Stimulated activated CD4-positive, alpha-beta T cell treated with anti-CD3 and anti-CD28 coated beads, TNF-alpha, amount 100 ng/mL, for 1 hour (primary cell): Measurements from ENCODE around the gene TNS1.

ENCODE experiments used
- DNase-seq, 3 donors: peaks; one replicate each; pipeline ENCODE4 v3.0.0-alpha.2; 2020; ENCODE audit warnings: low read depth in 3 of 3, low spot score in 1 of 3

TNS1 gene

DNA sequence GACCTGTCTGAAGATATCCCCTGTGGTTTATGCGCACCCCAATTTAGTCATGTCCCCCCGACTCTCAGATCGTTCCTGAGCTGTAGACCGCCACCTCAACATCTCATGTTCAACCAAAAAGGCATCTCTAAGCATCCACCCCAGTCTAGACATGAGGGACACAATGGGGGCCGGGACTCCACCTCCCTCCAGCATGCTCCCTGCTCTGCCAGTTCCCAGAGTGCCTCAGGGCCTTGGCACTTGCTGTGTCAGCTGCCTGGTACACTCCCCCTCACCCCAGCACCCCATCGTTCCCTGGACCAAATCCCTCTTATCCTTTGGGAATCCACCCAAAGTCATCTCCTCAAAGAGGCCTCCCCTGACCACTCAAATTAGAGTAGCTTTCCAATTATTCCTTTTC lies 22.2 kb downstream of the TNS1 start:
- DNase-seq = no peak

DNA sequence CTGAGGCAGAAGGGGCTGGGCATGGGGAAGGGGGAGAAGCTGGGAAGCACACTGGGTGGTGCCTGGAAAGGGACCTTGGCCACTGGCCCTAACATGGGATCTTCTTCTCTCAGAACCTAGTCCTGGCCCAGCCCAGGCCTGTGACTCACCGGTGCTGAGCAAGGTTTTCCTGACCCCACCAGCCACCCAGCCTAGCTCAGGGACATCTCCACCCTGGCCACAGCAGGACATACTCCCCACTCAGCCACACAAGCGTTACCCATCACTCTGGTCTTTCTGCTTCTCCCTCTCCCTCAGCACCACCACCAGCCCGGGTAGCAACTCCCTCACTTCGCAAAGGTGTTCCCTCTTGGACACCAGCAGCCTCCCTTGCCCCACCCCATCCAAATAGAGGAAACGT lies 22.8 kb downstream of the TNS1 start:
- no peak for DNase-seq

DNA sequence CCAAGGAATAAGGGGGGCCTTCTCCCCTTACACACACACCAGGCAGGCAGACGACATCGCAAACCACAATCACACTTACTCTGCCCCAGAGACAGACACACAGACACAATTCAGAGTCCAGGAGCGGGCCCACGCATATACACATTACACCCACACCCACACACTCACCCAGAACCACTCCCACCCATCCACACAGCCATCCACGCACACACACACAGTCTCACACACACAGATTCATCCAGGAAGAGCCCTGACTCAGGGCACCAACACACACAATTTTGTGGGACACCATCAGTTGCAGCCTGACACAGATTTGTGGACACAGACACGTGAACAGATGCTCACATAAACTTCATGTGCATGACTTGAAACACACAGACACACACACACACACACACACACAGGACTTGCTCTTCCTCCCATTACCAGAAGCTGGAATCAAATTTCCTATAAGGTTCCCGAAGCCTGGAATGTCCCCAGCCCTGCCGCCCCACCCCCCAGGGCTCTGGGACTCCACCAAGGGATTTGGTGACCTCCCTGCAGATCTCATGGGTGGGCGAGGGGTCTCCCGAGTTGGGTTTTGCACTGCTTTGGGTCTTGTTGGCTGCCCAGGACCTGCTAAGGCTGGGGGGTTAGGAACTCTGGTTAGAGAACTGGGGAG lies 23.5 kb downstream of the TNS1 start:
- no peak for DNase-seq

DNA sequence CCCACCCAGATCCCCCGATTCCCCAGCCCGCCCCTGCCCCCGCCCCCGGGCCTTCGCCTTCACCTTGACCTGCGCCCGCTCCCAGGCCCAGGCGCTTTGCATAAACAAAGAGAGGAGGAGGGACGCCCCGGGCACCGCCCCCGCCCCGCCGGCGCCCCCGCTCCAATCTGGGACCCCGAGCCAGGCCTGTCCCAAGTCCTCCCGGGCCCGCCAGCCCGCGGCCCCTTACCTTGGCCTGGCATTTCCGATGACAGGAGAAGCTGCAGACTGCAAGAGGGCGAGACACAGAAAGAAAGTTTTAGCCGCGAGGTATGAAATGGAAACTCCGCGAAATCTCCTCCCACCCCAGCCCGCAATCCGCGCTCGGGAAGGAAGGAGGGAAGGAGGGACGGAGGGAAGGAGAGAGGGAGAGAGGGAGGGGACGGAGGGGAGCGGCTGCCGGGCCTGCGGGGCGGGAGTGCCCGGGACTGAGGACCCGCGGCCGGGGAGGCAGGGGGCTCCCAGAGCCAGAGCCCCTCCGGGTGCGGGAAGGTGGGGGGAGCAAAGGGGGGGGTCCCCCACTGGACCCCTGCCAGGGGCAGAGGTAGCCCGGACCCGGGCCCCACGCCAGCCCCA lies 24.2 kb downstream of the TNS1 start:
- no peak for DNase-seq

DNA sequence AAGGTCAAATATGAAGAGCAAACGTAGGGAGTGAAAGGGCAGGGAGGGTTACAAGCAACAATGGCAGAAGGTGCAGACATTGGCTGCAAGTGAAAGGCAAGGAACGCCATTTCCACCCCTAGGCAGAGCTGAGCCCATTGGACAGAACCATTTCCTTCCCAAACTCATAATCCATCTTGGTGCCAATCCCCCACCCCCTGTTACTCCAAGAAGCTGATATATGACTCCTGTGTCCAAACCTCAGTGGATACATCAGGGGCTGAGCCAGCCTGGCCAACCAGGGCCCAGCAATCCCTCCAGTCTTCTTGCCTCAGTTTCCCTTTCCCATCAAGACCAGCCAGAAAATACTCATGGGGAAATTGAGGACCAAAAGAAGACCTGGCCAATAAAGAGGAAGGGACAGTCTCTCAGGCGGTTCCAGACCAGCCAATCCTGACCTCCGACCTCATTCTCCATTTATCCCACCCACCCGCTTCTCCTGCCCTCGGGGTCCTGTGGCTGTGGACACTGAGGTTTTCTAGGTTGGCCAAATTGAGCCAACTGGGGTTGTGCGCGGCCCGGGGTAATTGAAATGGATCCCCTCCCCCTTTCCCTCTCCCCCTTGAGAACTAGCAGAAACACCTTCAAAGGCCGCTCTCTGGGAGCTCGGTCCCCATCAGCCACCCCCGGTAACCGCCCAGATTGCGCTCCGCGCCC lies 24.8 kb downstream of the TNS1 start:
- DNase-seq = no peak

DNA sequence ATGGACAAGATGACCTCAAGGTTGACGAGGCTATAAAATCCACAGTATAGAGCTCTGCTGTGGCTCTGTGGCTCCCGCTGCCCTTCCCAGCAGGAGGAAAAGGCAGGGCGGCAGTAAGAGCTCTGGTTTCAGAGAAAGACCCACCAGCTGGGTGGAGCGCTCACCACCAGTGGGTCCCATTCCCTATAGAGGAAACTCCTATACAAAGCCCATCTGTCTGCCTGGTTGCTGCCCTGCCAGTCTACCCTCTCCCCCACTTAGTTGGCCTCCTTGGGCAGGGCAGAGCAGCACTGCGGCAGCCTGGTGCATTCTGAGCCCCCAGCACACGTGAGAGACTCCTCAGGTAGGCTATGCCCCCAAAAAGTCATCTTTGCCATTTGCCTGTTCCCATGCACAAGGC lies 26.5 kb downstream of the TNS1 start:
- DNase-seq = no peak

DNA sequence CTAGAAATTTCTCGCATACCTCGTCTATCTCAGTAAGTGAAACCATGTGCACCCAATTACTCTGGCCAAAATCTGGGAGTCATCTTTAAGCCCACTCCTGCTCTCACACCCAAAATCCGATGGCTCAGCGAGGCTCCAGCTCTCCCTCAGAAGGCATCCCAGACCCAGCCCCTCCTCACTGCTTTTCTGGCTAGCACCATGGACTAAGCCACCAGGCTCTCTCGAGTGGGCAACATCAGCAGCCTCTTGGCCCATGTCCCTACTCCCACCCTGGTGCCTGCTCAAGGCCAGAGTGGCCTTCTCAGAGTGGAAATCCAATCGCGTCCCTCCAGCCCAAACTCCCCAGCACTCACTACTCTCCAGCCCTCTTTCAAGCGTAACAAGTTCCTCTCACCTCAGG lies 27.2 kb downstream of the TNS1 start:
- DNase-seq = no peak

DNA sequence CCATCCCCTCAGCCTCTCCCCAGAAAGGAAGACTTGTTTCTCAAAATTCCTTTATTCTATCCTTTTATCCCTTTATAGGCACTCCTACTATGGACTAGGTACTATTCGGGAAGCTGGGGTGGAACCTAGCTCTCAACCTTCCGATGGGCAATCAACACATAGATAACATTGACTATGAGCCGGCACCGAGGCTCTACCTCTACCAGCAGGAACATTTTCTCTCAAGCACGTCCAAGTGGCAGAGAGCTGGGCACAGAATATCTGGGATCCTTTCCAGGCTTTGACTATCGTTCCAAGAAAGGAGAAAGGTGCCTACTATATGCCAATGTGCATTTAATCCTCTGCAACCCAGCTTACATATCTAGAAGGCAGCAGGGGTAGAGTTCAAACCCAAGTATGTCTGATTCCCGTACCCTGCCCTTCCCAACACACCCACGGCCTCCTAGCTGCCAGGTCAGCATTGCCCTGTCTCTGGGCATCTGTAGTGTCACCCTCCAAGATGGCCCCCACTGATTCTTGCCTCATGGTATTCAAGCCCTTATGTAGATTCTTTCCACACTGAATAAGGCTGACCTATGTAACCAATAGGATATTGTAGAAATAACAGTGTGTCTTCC lies 28.3 kb downstream of the TNS1 start:
- DNase-seq = no peak

DNA sequence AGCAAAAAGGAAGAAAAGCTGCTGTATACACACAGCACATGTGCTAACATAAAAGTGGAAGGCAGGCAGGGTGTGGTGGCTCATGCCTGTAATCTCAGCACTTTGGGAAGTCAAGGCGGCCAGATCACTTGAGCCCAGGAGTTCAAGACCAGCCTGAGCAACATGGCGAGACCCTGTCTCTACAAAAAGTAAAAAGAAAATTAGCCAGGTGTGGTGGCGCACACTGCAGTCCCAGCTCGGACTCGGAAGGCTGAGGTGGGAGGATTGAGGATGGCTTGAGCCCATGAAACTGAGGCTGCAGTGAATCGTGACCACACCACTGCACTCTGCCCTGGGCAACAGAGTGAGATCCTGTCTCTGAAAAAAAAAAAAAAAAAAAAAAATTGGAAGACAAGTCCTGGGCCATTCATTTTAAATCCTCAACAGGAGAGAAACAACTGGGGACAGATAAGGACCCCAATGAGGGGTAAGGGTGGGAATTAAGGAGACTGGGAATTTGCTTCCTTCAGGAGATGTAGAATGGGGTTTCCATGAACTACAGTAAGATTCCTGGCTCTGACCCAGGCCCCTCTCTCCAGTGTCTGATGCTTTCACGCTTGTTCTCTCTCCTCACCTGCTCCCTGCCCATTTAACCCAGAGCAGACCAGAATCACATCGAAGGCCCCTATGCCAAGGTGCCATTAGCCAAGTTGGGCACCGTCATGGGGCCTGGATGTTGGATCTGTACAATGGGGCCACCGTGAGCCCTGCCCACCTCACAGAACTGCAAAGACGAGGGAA lies 29.6 kb downstream of the TNS1 start:
- DNase-seq = no peak

DNA sequence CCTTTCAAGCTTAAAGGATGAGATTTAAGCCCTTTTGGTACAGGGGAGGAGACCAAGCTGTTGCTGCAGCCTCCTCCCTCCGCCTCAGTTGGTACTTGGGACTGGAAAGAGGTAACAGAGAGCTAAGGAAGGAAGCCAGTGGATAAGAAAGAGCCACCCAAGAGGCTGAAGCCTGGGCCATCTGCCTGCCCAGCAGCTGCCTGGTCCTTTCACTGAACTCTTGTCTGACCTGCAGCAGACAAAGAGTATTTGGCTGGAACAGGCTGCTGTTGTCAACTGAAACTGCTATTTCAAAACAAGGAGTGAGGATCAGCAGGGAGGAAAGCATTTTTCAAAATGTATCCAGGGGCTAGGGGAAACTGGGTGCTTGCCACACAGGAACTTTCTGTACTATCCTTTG lies 30.3 kb downstream of the TNS1 start:
- no peak for DNase-seq

DNA sequence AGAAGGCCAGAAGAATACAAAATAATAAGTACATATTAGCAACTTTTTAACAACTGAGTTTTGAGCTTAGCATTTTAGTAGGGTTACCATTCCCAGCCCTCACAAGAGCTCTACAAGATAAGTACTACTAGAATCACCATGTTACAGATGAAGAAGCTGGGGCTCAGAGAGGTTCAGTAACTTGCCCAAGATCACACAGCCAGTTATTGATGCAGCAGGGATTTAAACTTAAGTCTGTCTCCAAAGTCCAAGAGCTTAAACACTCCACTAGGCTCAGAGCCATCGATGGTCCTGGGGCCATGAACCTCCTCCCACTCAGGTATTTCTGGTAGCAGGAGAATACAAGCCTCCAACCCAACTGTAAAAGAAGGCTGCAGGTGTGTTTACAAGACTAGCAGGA lies 30.8 kb downstream of the TNS1 start:
- DNase-seq = no peak

DNA sequence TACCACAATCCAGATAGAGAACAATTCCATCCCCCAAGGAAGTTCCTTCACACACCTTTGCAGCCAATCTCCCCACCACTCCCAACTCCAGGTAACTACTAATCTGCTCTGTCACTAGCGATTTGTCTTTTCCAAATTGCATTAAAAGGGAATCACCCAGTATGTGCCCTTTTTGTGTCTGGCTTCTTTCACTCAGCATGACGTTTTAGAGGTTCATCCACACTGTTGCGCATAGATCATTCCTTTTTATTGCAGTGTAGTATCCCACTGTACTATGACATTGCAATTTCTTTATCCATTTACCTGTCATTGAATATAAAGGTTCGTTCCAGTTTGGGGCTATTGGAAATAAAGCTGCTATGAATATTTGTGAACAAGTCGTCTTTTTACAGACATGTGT lies 31.6 kb downstream of the TNS1 start:
- no peak for DNase-seq

DNA sequence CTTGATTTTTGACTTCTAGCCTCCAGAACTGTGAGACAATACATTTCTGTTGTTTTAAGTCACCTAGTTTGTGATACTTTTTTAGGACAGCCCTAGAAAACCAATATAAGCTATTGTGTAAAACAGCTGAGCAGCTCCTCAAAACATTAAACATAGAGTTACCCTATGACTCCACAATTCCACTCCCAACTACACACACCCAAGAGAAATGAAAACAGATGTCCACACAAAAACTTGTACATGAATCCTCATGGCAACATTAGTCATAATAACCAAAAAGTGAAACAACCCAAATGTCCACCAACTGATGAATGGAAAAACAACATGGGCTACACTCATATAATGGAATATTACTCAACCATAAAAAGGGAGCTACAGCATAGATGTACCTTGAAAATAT lies 32.6 kb downstream of the TNS1 start:
- DNase-seq = no peak

DNA sequence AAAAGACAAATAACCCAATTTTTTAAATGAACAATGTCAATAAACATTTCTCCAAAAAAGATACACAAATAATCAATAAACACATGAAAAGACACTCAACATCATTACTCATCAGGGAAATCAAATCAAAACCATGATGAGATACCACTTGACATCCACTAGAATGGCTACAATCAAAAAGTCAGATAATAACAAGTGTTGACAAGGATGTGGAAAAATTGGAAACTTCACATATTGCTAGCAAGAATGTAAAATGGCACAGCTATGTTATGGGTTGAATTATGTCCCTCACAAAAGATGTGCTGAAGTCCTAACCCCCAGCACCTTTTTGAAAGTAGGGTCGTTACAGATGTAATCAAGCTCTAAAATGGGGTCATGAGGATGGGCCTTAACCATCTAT lies 33.2 kb downstream of the TNS1 start:
- no peak for DNase-seq

DNA sequence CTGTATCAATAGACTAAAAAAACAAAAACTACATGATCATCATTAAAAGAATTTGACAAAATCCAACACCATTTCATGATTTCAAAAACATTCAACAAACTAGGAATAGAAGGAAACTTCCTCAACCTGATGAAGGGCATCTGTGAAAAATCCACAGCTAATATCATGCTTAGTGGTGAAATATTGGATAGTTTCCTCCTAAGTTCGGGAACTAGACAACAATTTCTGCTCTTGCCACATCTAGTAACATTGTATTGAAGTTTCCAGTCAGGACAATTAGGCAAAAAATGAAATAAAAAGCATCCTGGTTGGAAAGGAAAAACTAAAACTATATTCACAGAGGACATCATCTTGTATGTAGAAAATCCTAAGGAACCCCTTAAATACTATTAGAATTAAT lies 34.8 kb downstream of the TNS1 start:
- no peak for DNase-seq

DNA sequence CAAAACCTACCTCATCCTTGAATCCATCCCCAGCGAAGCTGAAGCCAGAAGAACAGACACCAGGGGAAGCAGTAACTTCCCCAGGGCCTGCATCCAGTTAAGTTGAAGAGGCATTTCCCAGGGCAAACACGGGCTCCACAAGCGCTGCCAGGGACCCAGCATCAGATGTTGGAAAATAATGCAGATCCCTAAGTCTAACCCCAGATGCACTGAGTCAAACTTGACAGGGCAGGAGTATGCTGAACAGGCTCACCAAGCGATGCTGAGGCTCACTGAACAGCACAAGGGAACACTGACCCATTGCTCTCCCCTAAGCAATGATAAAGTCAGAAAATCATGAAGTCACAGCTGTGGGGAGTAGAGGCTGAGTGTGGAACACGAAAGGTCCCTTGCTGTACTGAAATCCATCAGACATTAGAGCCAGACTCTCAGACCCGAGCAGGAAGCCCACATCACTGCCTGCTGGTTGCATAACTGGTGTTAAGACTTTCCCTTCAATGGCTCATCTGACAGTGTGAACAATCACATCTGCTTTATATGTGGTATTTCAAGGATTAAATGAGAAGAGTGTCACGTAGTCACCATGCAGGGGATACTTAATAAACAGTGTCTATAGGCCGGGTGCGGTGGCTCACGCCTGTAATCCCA lies 36.2 kb downstream of the TNS1 start:
- DNase-seq = no peak

DNA sequence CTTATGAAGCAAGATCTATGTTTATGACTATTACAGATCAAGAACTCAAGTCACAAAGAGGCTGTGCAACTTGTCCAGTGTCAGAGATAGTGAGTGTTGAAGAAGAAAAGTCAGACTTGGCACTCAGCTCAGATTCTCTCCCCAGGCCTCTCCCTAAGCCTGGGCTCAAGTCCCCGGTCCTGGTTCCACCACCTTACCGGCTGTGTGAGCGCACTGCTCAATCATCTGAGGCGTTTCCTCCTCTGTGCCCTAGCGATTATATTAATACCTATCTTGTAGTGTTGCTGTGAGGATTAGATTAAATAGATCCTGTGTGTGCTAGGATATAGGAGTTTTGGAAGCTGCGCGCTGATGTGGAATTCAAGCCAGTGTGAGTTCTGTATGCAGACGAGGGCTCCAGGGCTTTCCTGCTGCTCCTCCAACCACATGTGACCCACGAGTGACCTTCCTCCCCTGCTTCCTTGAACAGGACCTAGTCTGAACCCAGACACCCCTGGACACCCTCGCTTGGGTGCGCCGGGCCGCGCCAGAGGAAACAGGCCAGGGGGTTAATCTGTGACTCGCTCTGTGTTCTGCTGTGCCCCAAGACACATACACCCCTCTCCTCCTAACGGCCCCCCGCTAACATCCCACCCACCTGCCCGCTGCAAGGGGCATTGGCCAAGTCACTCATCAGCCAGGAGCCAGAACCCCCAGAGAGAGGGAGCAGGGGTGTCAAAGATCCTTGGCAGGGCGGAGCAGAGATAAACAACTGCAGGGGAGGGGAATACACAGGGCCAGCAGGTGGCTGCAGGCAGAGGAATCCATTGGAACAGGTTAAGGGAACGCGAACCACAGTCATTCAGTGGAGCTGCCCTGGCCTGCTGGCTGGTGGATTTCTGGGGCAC lies 38.3 kb downstream of the TNS1 start:
- DNase-seq = no peak

DNA sequence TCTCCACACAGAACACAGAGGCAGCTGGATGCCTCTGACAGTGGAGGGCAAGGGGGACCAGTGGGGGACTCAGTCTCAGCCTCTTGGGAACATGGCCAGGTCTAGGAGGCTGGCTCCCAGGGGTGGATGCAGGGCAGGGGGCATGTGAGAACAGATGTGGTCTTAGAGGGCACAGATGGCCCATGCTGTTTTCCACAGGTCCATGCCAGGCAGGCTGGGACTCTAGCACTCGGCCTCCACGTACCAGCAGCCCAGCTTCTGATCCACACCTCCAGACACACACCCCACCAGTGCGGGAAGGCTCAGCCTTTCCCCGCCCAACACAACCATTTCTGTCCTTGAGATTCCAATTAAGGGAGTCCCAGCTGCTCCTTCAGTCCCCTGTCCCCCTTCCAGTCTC lies 42.4 kb downstream of the TNS1 start:
- no peak for DNase-seq

DNA sequence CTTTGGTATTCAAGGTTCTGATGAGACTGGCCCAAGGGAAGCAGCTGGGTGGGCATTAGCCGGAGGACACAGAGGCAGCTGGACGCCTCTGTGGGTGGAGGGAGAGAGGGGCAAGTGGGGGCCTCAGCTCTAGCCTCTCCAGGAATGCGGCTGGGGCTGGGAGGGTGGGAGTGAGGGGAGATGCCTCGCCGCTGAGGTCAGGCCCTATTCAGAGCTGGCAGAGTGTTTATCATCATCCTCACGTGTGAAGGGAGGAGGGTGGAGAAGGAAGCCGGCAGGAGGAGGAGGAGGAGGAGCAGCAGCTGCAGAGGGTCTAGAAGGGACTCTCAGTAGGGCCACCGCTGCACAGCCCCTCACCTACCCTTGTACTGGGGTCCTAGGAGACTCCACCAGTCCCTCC lies 43.1 kb downstream of the TNS1 start:
- no peak for DNase-seq

DNA sequence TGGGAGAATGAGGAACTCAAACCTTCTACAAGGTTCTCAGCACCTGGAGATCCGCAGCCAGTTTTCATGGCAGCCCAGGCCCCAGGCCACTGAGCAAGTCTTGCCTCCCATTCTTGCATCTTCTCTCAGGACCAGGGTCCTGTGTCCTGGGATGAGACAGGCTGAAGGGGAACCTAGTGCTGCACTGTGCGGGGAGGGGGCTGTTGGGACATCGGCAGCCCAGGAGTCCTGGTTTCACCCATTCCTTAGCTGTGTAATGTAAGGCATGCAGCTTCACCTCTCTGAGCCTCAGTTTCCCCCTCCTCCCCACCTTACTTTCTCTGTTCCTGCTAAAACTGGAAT lies 43.9 kb downstream of the TNS1 start:
- no peak for DNase-seq
